CD14-positive monocyte (primary cell): ENCODE measurements around the gene PDIA5. TPM values are rescaled to one million over a fixed set of nuclear protein-coding genes. Genes with fewer than 3 reads are reported as not detected.

Experiments used
- DNase-seq, 3 donors: peaks; one replicate each; pipeline ENCODE4 v3.0.0-alpha.2; 2011 to 2022
- H2AFZ ChIP-seq: 2 replicates; pipeline ENCODE4 v1.6.0; 2012; ENCODE audit warnings: mild to moderate bottlenecking, low read depth, low read length, inconsistent platforms; ENCODE audit not compliant: insufficient read depth, poor library complexity, severe bottlenecking
- H3K27ac ChIP-seq, 2 donors: 1 replicate in 1 of 2; 2 replicates in 1 of 2; pipeline ENCODE4 v1.5.1; 2012 to 2013; ENCODE audit warnings: low read length in 2 of 2, control low read depth in 1 of 2, inconsistent platforms in 1 of 2, low read depth in 1 of 2, mild to moderate bottlenecking in 1 of 2
- H3K27me3 ChIP-seq, 2 donors: one replicate each; pipeline versions ENCODE4 v1.6.0 to v1.6.1; 2011 to 2013; ENCODE audit warnings: low read length in 2 of 2; ENCODE audit not compliant: control insufficient read depth in 2 of 2, insufficient read depth in 2 of 2
- H3K36me3 ChIP-seq, 2 donors: replicated peaks in 1 of 2; 1 replicate in 1 of 2; 2 replicates in 1 of 2; pipeline versions ENCODE4 v1.5.1 to v1.6.1; 2012 to 2013; ENCODE audit warnings: low read length in 2 of 2, control low read depth in 1 of 2, inconsistent platforms in 1 of 2, mild to moderate bottlenecking in 1 of 2; ENCODE audit not compliant: insufficient read depth in 2 of 2, control insufficient read depth in 1 of 2
- H3K4me1 ChIP-seq, 2 donors: 1 replicate in 1 of 2; 2 replicates in 1 of 2; pipeline versions ENCODE4 v1.5.1 to v1.6.1; 2012 to 2013; ENCODE audit warnings: low read length in 2 of 2, control low read depth in 1 of 2, inconsistent platforms in 1 of 2, mild to moderate bottlenecking in 1 of 2, moderate library complexity in 1 of 2; ENCODE audit not compliant: insufficient read depth in 2 of 2, control insufficient read depth in 1 of 2
- H3K4me2 ChIP-seq: replicated peaks from 2 replicates; pipeline ENCODE3; 2012; ENCODE audit warnings: low read length, moderate library complexity, mild to moderate bottlenecking; ENCODE audit not compliant: poor library complexity, severe bottlenecking; ENCODE audit errors: extremely low read depth
- H3K4me3 ChIP-seq, 3 experiments: fragments of 200-600 bp in 1 of 3; sonication (generic) in 1 of 3; replicated peaks in 1 of 3; 1 replicate in 2 of 3; 2 replicates in 1 of 3; pipeline ENCODE4 v1.5.1; 2011 to 2013; ENCODE audit warnings: low read length in 3 of 3, mild to moderate bottlenecking in 3 of 3, control low read depth in 2 of 3, low read depth in 2 of 3, inconsistent platforms in 1 of 3, moderate library complexity in 1 of 3
- H3K79me2 ChIP-seq: 2 replicates; pipeline ENCODE4 v1.6.0; 2012; ENCODE audit warnings: mild to moderate bottlenecking, control low read depth, inconsistent platforms, low read length, moderate library complexity; ENCODE audit not compliant: insufficient read depth
- H3K9ac ChIP-seq: 2 replicates; pipeline ENCODE4 v1.6.0; 2017; ENCODE audit warnings: low read length, mild to moderate bottlenecking; ENCODE audit not compliant: insufficient read depth, poor library complexity, severe bottlenecking
- H3K9me3 ChIP-seq, 2 donors: replicated peaks in 1 of 2; 1 replicate in 1 of 2; 2 replicates in 1 of 2; pipeline versions ENCODE4 v1.5.1 to v1.6.1; 2012 to 2013; ENCODE audit warnings: low read length in 2 of 2, control low read depth in 1 of 2; ENCODE audit not compliant: control insufficient read depth in 1 of 2, insufficient read depth in 1 of 2
- H4K20me1 ChIP-seq: 2 replicates; pipeline ENCODE4 v1.6.0; 2012; ENCODE audit warnings: mild to moderate bottlenecking, low read length, control low read depth, moderate library complexity; ENCODE audit not compliant: insufficient read depth
- H3K27ac Mint-ChIP-seq, 7 donors: one replicate each; pipeline ENCODE4 v1.8.0; 2020; ENCODE audit warnings: mild to moderate bottlenecking in 7 of 7, mixed read lengths in 7 of 7, moderate library complexity in 6 of 7, inconsistent platforms in 2 of 7
- H3K27me3 Mint-ChIP-seq, 3 donors: one replicate each; pipeline ENCODE4 v1.8.0; 2021 to 2022; ENCODE audit warnings: low read depth in 3 of 3, mild to moderate bottlenecking in 3 of 3, mixed read lengths in 3 of 3, moderate library complexity in 3 of 3, inconsistent platforms in 1 of 3
- H3K36me3 Mint-ChIP-seq, 2 donors: one replicate each; pipeline ENCODE4 v1.8.0; 2020; ENCODE audit warnings: mixed read lengths in 2 of 2, inconsistent platforms in 1 of 2, mild to moderate bottlenecking in 1 of 2
- H3K4me1 Mint-ChIP-seq: one replicate; pipeline ENCODE4 v1.8.0; 2020; ENCODE audit warnings: mild to moderate bottlenecking, mixed read lengths
- H3K4me3 Mint-ChIP-seq, 2 donors: one replicate each; pipeline ENCODE4 v1.8.0; 2020; ENCODE audit warnings: mild to moderate bottlenecking in 2 of 2, mixed read lengths in 2 of 2, moderate library complexity in 1 of 2
- H3K9me3 Mint-ChIP-seq, 7 donors: one replicate each; pipeline ENCODE4 v1.8.0; 2020 to 2022; ENCODE audit warnings: mixed read lengths in 7 of 7, mild to moderate bottlenecking in 6 of 7, moderate library complexity in 6 of 7, inconsistent platforms in 2 of 7
- WGBS: methylation state at CpG from one replicate; pipeline ENCODE4 v1.1.5; 2013; ENCODE audit warnings: missing lambda C conversion rate; ENCODE audit not compliant: insufficient coverage; 5-methylcytosine and 5-hydroxymethylcytosine counted together
- intact Hi-C, 2 donors: fragments of 100-400 bp; cut with micrococcal nuclease; formaldehyde crosslinking; loops; one replicate each; pipeline versions ENCODE4 v1.15.0 to v1.15.1; 2023
- polyA plus RNA-seq, 3 donors: library from polyadenylated mRNA; depleted of rRNA in 1 of 3; unstranded in 2 of 3; stranded (reverse) in 1 of 3; fragments of 300-500 nt in 2 of 3; fragments of >200 nt in 1 of 3; fragmentation: Illumina TruSeq in 2 of 3; gene quantifications; 1 replicate in 2 of 3; 2 replicates in 1 of 3; pipeline ENCODE4 v1.2.3, GENCODE V29; 2012 to 2021
- TF ChIP-seq, protein P1 (sequence below): fragments of 200-600 bp; IDR thresholded peaks from one replicate; pipeline ENCODE4 v1.8.0; 2022; ENCODE audit warnings: antibody characterized with exemption, mild to moderate bottlenecking

PDIA5 gene
- polyA plus RNA-seq, 3 donors, result 7.1 to 10.0 (median 9.2) TPM

DNA sequence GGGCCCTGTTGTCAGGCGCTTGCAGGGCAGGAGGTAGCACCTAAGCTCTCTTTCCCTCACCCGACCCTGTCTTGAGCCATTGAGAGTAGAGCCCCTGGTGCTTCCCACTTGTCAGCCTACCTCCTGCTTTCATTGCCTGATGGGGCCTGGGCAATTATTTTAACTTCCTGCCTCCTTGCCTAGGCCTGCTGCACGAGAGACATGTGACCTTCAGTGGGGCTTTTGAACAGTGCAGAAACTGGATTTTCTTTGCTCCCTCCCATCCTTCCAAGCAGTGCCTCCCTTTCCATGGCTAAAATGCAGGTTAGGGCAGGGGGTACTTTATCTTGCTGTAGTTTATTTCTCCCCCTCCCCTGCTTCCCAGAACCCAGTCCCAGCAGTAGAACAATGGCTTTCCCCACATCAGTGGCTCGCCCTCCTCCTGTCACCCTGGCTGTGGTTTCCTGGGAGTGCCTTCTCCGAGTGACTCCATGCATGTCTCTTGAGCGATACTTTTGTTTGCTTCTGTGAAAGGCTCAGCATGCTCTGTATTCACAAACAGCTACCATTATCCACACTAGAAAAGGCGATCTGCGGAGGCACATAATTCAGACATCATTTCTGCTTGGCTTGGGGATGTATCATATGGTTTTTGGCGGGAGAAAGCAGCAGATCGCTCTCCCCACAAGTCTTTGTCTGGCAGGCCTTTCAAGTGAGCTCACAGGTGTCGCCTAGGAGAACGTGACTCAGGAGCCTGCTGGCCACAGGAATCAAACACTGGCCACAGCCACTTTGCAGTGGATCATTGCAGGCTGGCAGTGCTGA, 24.1 kb downstream of the PDIA5 start:
- WGBS, result 56% methylated on average over 7 of the region's 12 CpGs
- H3K4me1 ChIP-seq, result peaks cover 0 to 7% of the 10 kb centered on the region in 2 donors
- no peak overlapping the region for H3K4me3 ChIP-seq
- H2AFZ ChIP-seq, result no peak overlapping the region
- no peaks in the 10 kb centered on the region for H3K9me3 ChIP-seq
- no peak for DNase-seq
- H3K9me3 Mint-ChIP-seq, result no peaks in the 10 kb centered on the region
- peak overlapping the region in 1 of 2 donors; percentile 9 for H3K27ac ChIP-seq
- H3K4me3 Mint-ChIP-seq, result no peak overlapping the region
- H3K4me2 ChIP-seq, result no peak overlapping the region
- H3K27ac Mint-ChIP-seq, result peak overlapping the region in 2 of 7 donors; percentile 17 to 62
- H3K27me3 ChIP-seq, result no peaks in the 10 kb centered on the region
- peaks cover 15% of the 10 kb centered on the region for H3K79me2 ChIP-seq
- TF ChIP-seq, protein P1, sequence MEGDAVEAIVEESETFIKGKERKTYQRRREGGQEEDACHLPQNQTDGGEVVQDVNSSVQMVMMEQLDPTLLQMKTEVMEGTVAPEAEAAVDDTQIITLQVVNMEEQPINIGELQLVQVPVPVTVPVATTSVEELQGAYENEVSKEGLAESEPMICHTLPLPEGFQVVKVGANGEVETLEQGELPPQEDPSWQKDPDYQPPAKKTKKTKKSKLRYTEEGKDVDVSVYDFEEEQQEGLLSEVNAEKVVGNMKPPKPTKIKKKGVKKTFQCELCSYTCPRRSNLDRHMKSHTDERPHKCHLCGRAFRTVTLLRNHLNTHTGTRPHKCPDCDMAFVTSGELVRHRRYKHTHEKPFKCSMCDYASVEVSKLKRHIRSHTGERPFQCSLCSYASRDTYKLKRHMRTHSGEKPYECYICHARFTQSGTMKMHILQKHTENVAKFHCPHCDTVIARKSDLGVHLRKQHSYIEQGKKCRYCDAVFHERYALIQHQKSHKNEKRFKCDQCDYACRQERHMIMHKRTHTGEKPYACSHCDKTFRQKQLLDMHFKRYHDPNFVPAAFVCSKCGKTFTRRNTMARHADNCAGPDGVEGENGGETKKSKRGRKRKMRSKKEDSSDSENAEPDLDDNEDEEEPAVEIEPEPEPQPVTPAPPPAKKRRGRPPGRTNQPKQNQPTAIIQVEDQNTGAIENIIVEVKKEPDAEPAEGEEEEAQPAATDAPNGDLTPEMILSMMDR, result no peak
- intact Hi-C loops, result no loop called here
- no peak overlapping the region for H3K9ac ChIP-seq
- H3K27me3 Mint-ChIP-seq, result no peaks in the 10 kb centered on the region
- H3K36me3 ChIP-seq, result peaks cover 41 to 64% of the 10 kb centered on the region in 2 donors
- H4K20me1 ChIP-seq, result no peaks in the 10 kb centered on the region
- H3K36me3 Mint-ChIP-seq, result peaks cover 53 to 57% of the 10 kb centered on the region in 2 donors
- H3K4me1 Mint-ChIP-seq, result peaks cover 9% of the 10 kb centered on the region

DNA sequence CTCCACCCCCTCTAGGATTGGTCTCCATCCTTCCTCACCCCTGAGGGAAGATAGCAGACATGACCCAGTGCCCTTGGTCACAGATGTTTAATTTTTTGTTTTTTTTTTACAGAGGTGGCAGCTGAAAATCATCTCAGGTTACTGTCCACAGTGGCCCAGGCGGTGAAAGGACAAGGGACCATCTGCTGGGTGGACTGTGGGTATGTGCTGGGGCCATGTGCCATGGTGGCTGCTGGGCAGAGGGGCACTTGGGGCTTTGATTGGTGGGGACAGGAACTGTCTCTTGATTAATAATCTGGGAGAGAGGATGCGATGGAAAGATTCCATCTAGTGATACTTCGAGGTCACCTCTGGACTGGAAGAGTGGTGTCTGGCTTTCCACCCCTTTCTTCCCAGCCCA, 25.4 kb downstream of the PDIA5 start:
- intact Hi-C loops, result no loop called here
- H3K4me3 Mint-ChIP-seq, result no peak overlapping the region
- Histone ChIP-seq H4K20me1 (no peaks in the 10 kb centered on the region), H3K4me2 (no peak overlapping the region), H3K4me3 (no peak overlapping the region), H3K27me3 (no peaks in the 10 kb centered on the region), H3K9me3 (no peaks in the 10 kb centered on the region), H3K4me1 (peaks cover 0 to 7% of the 10 kb centered on the region in 2 donors), H3K79me2 (peaks cover 7% of the 10 kb centered on the region), H3K36me3 (peaks cover 48 to 77% of the 10 kb centered on the region in 2 donors), H2AFZ (no peak overlapping the region), H3K9ac (no peak overlapping the region), H3K27ac (no peak overlapping the region)
- H3K27me3 Mint-ChIP-seq, result no peaks in the 10 kb centered on the region
- H3K4me1 Mint-ChIP-seq, result peaks cover 9% of the 10 kb centered on the region
- WGBS, result 100% methylated on average over 1 of the region's 3 CpGs
- no peak for DNase-seq
- H3K9me3 Mint-ChIP-seq, result no peaks in the 10 kb centered on the region
- TF ChIP-seq, protein P1, result no peak
- H3K36me3 Mint-ChIP-seq, result peaks cover 60 to 66% of the 10 kb centered on the region in 2 donors
- H3K27ac Mint-ChIP-seq, result no peak overlapping the region
